Measurements from ENCODE around the gene NEXN. TPM values are rescaled to one million over a fixed set of nuclear protein-coding genes. Genes with fewer than 3 reads are reported as not detected.
"Not testable (repeated sequence)": the region's sequence is repeated elsewhere in the genome, so short reads cannot be mapped to it uniquely, and the experiment has no call there.

The NEXN gene
- total RNA-seq, 1 donor from 2014 or later, result 26.4 TPM

- peak within 1 kb of the TSS; percentile 71 for H3K4me3 ChIP-seq
- H3K4me1 ChIP-seq, result peaks cover 35% of the 10 kb centered on the region
- ATAC-seq (peak; percentile 93), DNase-seq (peak; percentile 94)
- peak within 1 kb of the TSS; percentile 98 for H3K27ac ChIP-seq
- peaks cover 6% of the 10 kb centered on the region for H3K36me3 ChIP-seq
- H3K27me3 ChIP-seq, result no peaks in the 10 kb centered on the region
- H3K9me3 ChIP-seq, result no peaks in the 10 kb centered on the region
- peak; percentile 74 for TF ChIP-seq CTCF (IDR thresholded peaks at IDR 0.05)
- intact Hi-C loops (cut with DNase I), result loop anchor here (10.0 kb wide), 1 partner anchor 136 kb away; no protein-coding TSS in a partner anchor
Observed at GRCh38 chr1:77978969-77979876, 90.8 kb downstream of the NEXN start, which contains the start of gene FUBP1. Gene FUBP1 (minus strand): TSS chr1:77979072. CDS start chr1:77979004, 68 bp downstream.

GRCh38 chr1:77983352-77983996 lies 95.0 kb downstream of the NEXN start:
- not testable (repeated sequence) for H3K27ac ChIP-seq

GRCh38 chr1:77983997-77984355 lies 95.6 kb downstream of the NEXN start:
- ATAC-seq (no peak), DNase-seq (no peak)
- intact Hi-C loops (cut with DNase I), result no loop called here
- Histone ChIP-seq H3K36me3 (no peaks in the 10 kb centered on the region), H3K4me3 (no peak overlapping the region), H3K9me3 (no peaks in the 10 kb centered on the region), H3K4me1 (peaks cover 6% of the 10 kb centered on the region), H3K27ac (no peak overlapping the region), H3K27me3 (no peaks in the 10 kb centered on the region)
- no peak for TF ChIP-seq CTCF (IDR thresholded peaks at IDR 0.05)

More at GRCh38 chr1:77983352-77983996, 95.0 kb downstream of the NEXN start:
- intact Hi-C loops (cut with DNase I); DNase-seq; H3K36me3 ChIP-seq; ATAC-seq; H3K4me3 ChIP-seq; H3K27me3 ChIP-seq; H3K4me1 ChIP-seq; H3K9me3 ChIP-seq: not testable (repeated sequence)

- peaks cover 6% of the 10 kb centered on the region for H3K4me1 ChIP-seq
- ATAC-seq (no peak), DNase-seq (no peak)
- H3K36me3 ChIP-seq, result no peaks in the 10 kb centered on the region
- intact Hi-C loops (cut with DNase I), result no loop called here
- H3K27ac ChIP-seq, result no peak overlapping the region
- no peaks in the 10 kb centered on the region for H3K9me3 ChIP-seq
- H3K4me3 ChIP-seq, result no peak overlapping the region
- TF ChIP-seq CTCF (IDR thresholded peaks at IDR 0.05), result no peak
- no peaks in the 10 kb centered on the region for H3K27me3 ChIP-seq
Observed at GRCh38 chr1:77984629-77985028, 96.2 kb downstream of the NEXN start.

GRCh38 chr1:77986810-77987209 lies 98.4 kb downstream of the NEXN start:
- no peaks in the 10 kb centered on the region for H3K9me3 ChIP-seq
- no peak for TF ChIP-seq CTCF (IDR thresholded peaks at IDR 0.05)
- H3K36me3 ChIP-seq, result no peaks in the 10 kb centered on the region
- no peak overlapping the region for H3K27ac ChIP-seq
- ATAC-seq (no peak), DNase-seq (no peak)
- intact Hi-C loops (cut with DNase I), result no loop called here
- H3K4me1 ChIP-seq, result no peaks in the 10 kb centered on the region
- no peaks in the 10 kb centered on the region for H3K27me3 ChIP-seq
- no peak overlapping the region for H3K4me3 ChIP-seq

- DNase-seq, result no peak
- H3K9me3 ChIP-seq, result no peaks in the 10 kb centered on the region
- H3K27me3 ChIP-seq, result no peaks in the 10 kb centered on the region
- H3K4me3 ChIP-seq, result no peak overlapping the region
- no peak for TF ChIP-seq CTCF (IDR thresholded peaks at IDR 0.05)
- intact Hi-C loops (cut with DNase I), result no loop called here
- H3K27ac ChIP-seq, result no peak overlapping the region
- ATAC-seq, result no peak
- H3K36me3 ChIP-seq, result peaks cover 4% of the 10 kb centered on the region
- H3K4me1 ChIP-seq, result no peaks in the 10 kb centered on the region
Observed at GRCh38 chr1:77987919-77988318, 99.5 kb downstream of the NEXN start.
